Suprapubic skin (tissue), 4 donors: Measurements from ENCODE around the gene NUDT4.

Experiments used
- CTCF ChIP-seq, 2 donors: fragments of 200-600 bp in 1 of 2; fragments of 450-650 bp in 1 of 2; sonication (generic) in 1 of 2; IDR thresholded peaks; one replicate each; pipeline ENCODE4 v1.5.1; 2016 to 2019; ENCODE audit warnings: antibody characterized with exemption in 2 of 2, mild to moderate bottlenecking in 1 of 2, moderate library complexity in 1 of 2
- EP300 ChIP-seq: sonication (generic); formaldehyde crosslinking; IDR thresholded peaks from one replicate; pipeline ENCODE4 v1.6.1; 2017; ENCODE audit warnings: antibody characterized with exemption
- POLR2A ChIP-seq, 2 donors: fragments of 450-650 bp; IDR thresholded peaks; one replicate each; pipeline ENCODE4 v1.6.1; 2017; ENCODE audit warnings: antibody characterized with exemption in 2 of 2, mild to moderate bottlenecking in 2 of 2, moderate library complexity in 2 of 2
- POLR2AphosphoS5 ChIP-seq, 3 donors: sonication (generic); formaldehyde crosslinking; IDR thresholded peaks; one replicate each; pipeline ENCODE4 v1.6.1; 2017; ENCODE audit warnings: antibody characterized with exemption in 3 of 3

GRCh38 chr12:93449277-93449676, 71.6 kb downstream of the NUDT4 start:
- TF ChIP-seq POLR2A (IDR thresholded peaks at IDR 0.05) (no peak), CTCF (IDR thresholded peaks at IDR 0.05) (no peak), EP300 (no peak), POLR2AphosphoS5 (IDR thresholded peaks at IDR 0.05) (no peak)
